GM19395 (cell line): ENCODE results near the gene INTS7.

Experiments
- ATAC-seq: cut with Tn5 transposase; IDR thresholded peaks from one replicate; pipeline ENCODE4 v1.9.1; 2021; ENCODE audit warnings: mild to moderate bottlenecking, moderate library complexity; ENCODE audit not compliant: unreplicated experiment

The INTS7 gene

DNA sequence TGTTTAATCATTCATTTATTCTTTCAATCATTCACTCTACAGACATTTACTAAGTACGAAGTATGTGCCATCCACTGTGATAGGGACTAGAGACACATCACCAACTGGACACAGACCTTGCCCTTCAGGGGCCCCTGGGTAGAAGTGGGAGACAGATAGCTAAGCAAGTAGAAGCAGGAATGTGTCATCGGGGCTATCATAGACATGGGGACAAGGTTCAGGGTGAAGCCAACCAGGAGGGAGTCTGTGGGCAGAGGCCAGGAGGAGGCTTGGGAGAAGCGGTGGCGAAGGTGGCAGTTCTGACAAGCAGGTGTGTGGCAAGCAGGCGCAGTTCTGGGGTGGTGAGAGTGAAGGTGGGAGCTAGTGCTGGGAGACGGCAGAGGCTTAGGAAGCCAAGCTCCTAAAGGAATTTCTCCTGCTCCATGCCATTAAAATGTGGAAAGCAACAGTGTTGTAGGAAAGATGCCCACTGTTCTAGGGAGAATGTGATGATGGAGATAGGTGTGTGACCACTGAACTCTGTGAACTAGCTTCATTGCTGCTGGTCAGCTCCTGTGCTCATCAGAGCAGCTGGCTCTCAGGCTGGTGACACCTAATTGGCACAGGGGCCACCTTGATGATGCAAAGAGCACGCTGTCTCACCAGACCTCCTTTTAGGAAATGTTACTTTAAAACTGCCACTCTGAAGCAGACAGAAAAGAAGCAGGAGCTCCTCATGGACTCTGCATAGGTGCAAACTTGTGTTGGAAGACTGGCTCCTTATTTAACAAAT is 125.1 kb downstream of the INTS7 start:
- no peak for ATAC-seq

DNA sequence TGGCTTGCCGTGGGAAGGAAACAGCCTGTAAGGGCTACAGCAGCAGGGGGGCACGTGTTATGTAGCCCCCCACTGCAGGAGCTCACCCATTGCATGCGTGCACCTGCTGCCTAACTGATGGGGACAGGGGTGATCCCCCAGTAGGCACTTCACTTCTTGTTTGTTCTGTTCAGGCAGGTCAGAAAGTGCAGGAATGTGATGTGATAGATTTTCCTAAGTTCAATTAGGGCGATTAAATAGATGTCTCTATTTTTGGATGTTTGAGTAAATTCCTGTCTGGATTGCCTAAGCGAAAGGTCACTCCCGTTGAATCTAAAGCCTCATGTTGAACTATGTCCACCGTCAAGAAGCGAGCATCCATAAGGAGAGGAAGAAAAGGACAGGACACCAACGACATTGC is 126.0 kb downstream of the INTS7 start:
- ATAC-seq: no peak

DNA sequence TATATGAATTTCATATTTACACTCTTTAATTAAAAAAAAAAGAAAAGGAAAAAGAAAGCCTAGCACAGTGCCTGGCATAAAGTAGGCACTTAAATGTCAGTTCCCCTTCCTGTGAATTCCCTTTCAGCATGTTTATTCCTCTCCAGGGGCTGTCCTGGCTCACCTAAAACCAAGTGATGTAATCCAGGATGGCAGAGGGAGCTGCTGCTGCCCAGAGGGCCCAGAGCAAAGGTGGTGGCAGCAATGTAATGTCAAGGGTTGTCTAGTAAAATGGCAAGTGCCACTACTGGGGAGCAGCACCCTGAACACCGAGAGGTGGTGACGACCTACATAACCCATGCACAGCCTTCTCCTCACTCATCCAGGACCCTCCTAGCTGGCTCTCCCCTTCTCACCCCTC is 126.4 kb downstream of the INTS7 start:
- no peak for ATAC-seq

DNA sequence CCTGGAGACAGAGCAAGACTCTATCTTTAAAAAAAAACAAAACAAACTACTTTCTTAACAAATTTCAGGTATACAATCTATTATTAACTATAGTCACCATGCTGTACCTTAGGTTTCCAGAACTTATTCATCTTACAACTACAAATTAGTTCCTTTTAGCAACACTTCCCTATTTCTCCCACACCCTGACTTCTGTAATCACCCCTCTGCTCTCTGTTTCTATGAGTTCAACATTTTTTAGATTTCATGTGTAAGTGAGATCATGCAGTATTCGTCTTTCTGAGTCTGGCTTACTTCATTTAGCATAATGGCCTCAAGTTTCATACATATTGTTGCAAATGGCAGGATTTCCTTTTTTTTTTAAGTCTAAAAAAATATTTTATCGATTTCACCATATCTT is 126.9 kb downstream of the INTS7 start:
- ATAC-seq: peak; percentile 88

DNA sequence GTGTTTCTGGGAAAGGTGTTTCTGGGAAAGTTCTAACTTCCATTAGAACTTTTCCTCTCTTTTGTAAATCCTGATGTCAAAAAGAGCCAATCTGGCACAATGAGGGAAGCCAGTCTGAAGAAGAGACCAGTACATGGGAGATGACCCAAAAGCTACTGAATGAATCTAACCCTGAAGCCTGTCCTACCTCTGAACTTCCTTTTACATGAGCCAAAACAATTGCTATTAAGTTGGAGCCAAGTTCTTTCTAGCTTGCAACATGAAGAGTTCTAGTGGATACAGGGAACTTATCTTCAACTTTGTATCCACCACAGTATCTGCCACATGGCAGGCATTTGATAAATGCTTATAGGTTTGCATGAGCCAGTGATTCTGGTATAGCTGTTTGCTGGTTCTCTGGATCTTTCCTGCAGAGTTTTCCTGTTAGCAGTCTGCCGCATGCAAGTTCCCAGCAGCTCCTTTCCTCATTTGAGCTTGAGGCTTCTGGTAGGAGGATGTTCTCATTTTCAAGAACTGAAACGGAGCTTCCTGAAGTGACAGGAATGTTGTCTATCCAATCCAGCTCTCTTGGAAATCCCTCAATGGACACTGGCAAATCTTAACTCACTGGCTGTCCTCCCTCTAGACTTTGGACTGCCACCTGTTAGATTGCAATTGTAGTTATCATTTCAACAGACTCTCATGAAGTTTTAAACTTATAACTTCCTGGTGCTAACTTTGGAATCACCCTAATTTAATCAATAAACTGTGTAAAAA is 131.7 kb downstream of the INTS7 start:
- no peak for ATAC-seq

DNA sequence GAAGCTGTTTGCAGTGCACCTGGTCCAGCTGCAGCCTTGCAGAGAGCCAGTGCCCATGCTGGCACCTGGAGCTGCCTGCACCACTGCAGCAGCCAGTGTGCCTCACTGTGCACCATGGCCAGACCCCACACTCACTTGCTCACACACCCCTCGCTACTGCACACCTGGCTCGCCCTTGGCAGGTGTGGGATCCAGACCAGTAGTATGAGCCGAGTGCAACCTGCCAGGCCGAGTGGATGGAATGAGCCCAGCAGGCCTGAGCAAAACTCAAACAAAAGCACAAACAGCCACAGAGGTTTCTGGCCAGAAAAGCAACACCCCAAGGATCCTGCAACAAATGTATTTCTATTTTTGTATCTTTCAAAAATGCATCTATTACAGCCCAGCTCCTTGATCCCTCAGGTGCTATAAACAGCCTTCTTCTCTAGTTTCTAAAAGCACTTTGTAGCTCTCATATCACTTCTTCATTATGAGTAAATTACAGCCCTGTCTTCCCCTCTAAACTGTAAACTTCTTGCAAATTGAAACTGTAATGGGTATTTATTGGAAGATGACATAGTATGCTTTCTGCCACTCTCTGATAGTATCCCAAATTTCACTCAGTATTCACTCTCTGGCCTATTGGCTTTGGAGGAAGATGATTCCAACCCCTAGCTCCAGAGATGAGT is 132.6 kb downstream of the INTS7 start:
- no peak for ATAC-seq

DNA sequence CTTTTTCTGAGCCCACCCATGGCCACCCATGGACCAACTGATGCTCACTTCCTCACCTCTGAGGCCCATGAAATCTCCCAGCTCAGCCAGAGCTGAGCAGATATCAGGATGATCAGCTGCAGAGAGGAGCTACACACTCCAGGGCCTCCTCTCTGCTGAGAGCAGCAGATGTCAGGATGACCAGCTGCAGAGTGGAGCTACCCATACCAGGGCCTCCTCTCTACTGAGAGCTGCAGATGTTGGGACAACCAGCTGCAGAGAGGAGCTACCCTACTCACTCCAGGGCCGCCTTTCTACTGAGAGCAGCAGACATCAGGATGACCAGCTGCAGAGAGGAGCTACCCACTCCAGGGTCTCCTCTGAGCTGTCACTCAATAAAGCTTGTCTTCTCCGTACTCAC is 133.4 kb downstream of the INTS7 start:
- no peak for ATAC-seq

DNA sequence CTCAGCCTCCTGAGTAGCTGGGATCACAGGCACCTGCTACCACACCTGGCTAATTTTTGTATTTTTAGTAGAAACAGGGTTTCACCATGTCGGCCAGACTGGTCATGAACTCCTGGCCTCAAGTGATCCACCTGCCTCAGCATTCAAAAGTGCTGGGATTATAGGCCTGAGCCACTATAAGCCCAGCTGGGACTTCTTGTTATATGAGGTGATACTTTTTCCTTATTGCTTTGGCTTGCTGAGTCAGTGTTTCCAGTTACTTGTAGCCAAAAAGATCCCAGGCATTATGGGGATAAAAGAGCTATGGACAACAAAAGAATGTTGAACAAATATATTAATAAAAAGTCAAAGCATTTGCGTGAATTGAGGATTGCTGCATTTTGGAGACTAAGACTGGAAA is 134.9 kb downstream of the INTS7 start:
- ATAC-seq: no peak

DNA sequence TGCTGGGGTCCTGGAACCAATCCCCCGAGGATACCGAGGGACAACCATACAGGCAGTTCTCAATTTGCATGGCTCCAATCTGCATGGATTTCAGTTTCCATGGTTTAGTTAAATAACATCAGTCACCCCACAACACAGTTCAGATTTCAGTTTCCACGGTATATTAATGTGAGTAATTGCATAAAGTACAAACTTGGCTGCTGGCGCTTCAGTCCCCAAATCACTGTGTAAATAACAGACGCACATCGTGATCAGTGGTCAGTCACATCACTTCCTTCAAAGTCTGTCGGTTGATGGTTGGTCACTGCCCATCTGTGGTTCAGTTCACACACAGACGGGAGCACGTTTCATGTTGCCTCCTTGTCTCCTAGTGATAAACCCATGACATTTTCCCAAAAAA is 138.4 kb downstream of the INTS7 start:
- ATAC-seq: no peak

DNA sequence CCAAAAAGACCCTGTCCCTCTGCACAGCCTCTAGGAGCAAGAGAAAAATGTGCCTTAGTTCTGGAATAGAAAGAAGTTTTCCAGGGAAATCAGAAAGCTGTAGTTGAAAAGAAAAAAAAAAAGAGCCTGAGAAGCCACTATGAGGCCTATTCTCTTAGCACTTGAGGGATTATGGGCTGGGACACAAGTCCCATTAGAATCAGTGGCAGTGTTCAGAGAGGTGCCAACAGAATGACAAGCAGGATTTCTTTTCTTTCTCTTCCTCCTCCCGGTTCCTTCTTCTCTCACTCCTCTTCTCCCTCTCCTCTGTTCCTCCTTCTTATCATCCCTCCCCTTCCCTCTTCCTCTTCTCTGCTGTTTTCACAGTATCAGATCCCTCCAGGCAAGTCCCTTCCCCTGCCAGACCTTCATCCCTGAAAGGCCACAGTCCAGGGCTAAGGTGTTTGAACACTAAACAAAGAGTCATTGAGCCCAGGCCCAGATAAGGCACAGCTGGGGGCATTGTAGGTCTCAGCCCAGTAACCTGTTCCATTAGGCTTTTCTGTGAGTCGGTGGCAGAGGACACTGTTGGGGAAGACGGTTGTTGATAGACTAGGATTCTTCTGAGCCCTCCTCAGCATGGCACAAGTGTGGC is 140.1 kb downstream of the INTS7 start:
- ATAC-seq: no peak

DNA sequence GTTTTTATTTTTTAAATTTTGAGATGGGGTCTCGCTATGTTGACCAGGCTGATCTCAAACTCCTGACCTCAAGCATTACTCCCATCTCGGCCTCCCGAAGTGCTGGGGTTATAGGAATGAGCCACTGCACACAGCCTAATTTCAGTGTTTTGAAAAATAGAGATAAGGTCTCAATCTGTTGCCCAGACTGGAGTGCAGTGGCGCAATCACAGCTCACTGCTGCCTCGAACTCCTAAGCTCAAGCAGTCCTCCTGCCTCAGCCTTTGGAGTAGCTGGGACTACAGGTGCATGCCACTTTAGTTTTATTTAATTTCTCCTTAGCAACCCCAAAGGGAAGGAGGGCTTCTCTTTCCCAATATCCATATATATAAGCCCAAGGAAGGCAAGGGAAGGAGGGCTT is 141.0 kb downstream of the INTS7 start:
- no peak for ATAC-seq

DNA sequence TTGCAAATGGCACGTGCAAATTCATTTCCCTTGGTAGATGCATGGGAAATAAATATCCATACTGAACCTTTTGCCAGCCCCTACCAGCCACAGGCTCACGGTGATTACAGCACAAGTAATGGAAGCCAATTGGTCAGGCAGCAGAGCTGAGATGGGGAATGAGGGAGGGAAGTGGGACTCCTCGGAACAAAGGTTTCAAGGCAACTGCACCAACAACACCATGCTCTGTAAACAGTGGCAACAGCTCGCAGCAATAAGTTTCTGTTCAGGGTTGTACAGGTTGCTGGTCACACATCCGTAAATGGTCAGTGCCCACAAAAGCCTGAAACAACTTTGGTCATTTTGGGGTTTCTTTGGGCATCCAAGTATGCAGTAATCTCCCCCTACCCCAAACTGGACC is 142.1 kb downstream of the INTS7 start:
- ATAC-seq: no peak

DNA sequence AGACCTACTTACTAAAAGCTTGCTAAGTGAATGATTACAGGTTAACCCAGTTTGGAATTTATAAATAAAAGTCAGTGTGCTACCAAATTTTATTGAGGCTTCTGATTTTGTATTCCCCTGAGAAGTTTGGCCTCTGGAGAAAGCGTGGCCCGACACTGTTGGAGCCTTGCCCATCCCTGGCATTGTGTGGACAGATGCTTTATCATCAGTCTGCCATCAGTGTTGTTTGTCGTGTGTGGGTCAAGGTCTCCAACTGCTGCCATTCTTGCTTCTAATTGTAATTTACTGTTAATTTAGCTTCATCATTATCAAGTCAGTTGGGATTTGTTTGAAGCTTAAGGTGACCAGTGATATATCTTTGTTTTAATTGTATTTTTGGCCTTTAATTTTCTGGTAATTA is 142.8 kb downstream of the INTS7 start:
- ATAC-seq: no peak

DNA sequence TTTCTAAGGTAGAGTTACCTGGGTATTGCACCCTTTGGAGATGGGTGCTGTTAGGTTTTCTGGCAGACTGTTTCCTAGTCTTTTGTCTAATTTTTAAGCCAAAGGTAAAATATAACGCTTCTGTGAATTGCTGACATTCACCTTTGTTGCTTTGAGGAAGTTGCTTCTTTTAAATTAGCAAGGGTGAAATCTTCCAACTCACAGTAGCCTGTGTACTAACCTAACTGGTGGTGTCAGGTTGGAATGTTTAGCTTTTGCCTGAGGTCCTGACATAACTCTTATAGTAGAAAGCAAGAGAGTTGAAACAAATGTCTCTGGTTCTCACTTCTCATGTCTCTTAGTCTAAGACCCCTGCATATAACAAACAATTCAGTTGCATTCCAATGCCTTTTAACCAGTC is 143.6 kb downstream of the INTS7 start:
- no peak for ATAC-seq
